Measurements from ENCODE around the gene GNAI1.

Gene GNAI1

DNA sequence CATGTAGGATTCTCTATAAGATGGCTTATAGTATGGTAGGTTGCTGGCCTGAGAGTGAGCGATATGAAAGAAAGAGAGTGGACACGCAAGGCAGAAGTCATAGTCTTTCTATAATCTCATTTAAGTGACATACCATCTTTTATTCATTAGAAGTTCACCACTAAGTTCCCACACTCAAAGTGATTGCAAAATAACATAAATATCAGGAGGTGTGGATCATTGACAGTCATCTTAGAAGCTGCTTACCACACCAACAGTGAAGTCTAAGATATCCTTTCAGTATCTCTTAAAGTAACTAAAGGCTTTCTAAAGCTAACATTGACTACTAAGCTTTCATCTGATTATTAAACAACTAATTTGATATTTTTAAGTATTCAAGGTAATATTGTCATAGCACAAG is 36.9 kb upstream of the GNAI1 start:
- TF ChIP-seq CTCF (IDR thresholded peaks at IDR 0.05; ENCODE audit: extremely low read depth, missing control alignments): no peak

DNA sequence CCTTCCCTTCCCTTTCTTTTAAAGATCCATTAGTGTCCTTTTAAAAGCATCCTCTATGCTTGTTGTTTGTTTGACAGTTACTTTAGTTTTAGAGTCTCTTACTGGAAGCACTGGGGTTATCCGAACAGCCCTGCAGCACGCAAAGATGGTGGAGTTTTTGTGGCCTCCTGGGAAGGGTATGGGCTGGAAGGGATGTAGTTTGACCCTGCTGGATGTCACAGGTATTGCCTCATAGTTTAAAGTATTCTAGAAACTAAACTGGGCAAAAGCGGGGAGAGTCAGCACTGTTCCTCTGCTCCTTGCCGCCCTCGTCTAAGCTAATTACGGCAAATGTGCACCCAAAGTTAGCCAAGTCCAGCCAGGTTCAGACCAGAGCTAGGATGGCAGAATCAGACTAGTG is 35.8 kb upstream of the GNAI1 start:
- DNase-seq (ENCODE audit: low spot score): no peak
- no peak for TF ChIP-seq CTCF (IDR thresholded peaks at IDR 0.05; ENCODE audit: extremely low read depth, missing control alignments)

More for the DNA sequence above, 36.9 kb upstream of the GNAI1 start:
- DNase-seq (ENCODE audit: low spot score): no peak

- no peak for TF ChIP-seq CTCF (IDR thresholded peaks at IDR 0.05; ENCODE audit: extremely low read depth, missing control alignments)
- no peak for DNase-seq (ENCODE audit: low spot score)
Observed at GRCh38 chr7:80100254-80100653, 34.4 kb upstream of the GNAI1 start.

DNA sequence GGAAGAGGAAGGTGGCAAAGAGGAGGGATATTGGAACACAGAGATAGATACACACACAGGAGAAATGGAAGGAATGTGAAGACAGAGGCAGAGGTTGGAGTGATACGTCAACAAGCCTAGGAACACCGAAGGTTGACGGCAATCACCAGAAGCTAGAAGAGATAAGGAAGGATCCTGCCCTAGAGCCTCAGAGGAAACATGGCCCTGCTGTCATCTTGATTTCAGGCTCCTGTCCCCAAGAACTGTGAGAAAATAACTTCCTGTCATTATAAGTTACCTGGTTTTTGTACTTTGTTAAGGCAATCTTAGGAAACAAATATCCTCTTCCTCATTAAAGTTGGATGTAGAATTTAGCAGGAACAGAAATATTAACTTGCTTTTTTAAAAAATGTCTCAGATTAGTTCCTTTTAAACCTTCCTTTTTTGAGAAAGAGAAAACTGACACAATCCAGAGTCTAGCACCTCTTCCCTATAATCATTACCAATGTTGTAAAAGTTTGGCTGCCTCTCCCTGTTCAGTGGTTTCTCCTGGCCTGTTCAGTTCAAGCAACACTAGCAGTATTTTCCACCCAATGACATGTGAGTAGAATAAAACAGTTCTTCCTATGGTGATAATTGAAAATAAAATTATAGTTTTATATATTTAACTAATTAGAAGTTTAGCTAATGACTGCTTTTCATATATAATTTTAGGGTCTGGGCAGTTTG is 28.8 kb upstream of the GNAI1 start:
- TF ChIP-seq CTCF (IDR thresholded peaks at IDR 0.05; ENCODE audit: extremely low read depth, missing control alignments): no peak
- DNase-seq (ENCODE audit: low spot score): no peak

DNA sequence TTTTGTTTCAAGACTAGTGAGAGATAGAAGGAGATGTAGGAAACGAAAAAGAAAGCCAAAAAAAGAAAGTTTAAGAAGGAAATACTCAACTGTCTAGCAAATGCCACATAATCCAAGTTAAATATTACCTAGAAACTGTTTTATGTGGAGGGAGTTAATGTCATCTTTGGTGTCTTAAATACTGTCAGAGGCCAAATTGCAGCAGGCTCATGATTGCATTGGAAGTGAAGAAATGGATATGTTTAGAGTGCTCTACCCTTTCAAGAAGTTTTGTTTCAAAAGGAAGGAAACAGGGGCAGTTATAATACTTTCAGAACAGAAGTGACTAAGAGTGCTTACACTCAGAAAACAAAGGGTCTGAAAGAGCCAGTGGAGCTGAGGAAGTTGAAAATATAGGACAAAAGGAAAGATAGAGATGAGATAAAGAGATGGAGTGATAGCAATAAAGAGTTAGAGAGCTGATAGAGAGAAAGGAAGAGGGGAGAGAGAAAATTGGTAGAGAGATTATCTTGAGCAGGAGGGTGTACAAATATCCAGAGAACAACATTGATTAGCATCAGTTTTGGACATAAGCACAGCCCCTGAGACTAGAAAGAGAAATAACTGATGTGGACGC is 28.0 kb upstream of the GNAI1 start:
- no peak for TF ChIP-seq CTCF (IDR thresholded peaks at IDR 0.05; ENCODE audit: extremely low read depth, missing control alignments)
- no peak for DNase-seq (ENCODE audit: low spot score)

DNA sequence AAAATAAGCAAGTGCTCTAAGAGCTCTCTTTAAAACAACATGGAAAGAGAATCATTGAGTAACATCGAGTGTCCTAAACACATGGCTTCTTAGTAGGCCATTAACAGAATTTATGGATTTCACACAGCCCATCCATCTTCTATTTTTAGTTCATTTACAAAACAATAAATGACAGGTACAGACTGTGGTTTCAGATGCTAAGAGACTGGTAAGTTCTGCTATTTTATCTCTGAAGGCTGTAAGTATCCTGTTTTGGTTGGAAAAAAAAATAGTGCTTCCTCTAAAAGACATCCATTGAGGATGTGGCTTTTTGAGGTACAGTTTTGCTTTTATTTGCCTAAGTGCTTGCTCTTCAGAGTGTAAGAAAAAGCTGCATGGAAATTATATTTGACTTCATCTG is 27.4 kb upstream of the GNAI1 start:
- DNase-seq (ENCODE audit: low spot score): no peak
- no peak for TF ChIP-seq CTCF (IDR thresholded peaks at IDR 0.05; ENCODE audit: extremely low read depth, missing control alignments)

DNA sequence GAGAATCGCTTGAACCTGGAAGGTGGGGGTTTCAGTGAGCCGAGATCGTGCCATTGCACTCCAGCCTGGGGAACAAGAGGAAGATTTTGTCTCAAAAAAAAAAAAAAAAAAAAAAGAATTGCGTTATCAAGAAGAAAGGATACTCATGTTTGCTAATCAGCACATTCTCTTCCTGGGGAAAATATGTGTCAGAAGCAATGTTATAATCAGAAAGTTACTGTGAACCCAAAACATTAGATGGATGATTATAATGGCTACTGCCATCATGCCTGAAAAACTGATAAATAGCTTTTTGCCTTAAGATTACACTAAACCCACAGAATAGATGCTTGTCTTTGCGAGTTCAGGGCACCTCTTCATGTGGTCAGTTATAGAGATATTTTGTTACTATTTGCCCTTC is 24.3 kb upstream of the GNAI1 start:
- DNase-seq (ENCODE audit: low spot score): no peak
- TF ChIP-seq CTCF (IDR thresholded peaks at IDR 0.05; ENCODE audit: extremely low read depth, missing control alignments): no peak

Data from GM20000 (cell line).